Right atrium auricular region (tissue), 2 donors: ENCODE measurements around the gene NKD2. TPM values are rescaled to one million over a fixed set of nuclear protein-coding genes. Genes with fewer than 3 reads are reported as not detected.

Source experiments
- DNase-seq: peaks from one replicate; pipeline ENCODE4 v3.0.0-alpha.2; 2019; ENCODE audit warnings: low spot score
- H3K27ac ChIP-seq, 2 donors: fragments of 200-600 bp; sonication (generic); 1 replicate in 1 of 2; 2 replicates in 1 of 2; pipeline ENCODE4 v1.5.1; 2016 to 2019
- H3K27me3 ChIP-seq, 2 donors: fragments of 200-600 bp; sonication (generic); one replicate each; pipeline versions ENCODE4 v1.5.1 to v1.6.0; 2017 to 2019
- H3K36me3 ChIP-seq: fragments of 200-600 bp; sonication (generic); one replicate; pipeline ENCODE4 v1.5.1; 2016
- H3K4me1 ChIP-seq, 2 donors: fragments of 200-600 bp; sonication (generic); one replicate each; pipeline versions ENCODE4 v1.5.1 to v1.6.0; 2017 to 2019
- H3K4me3 ChIP-seq, 2 donors: fragments of 200-600 bp; sonication (generic); 1 replicate in 1 of 2; 2 replicates in 1 of 2; pipeline ENCODE4 v1.5.1; 2017 to 2019; ENCODE audit warnings: mild to moderate bottlenecking in 1 of 2, moderate library complexity in 1 of 2
- H3K9me3 ChIP-seq, 2 donors: fragments of 200-600 bp; sonication (generic); one replicate each; pipeline ENCODE4 v1.5.1; 2019
- CTCF ChIP-seq, 2 donors: fragments of 200-600 bp; sonication (generic); IDR thresholded peaks; one replicate each; pipeline ENCODE4 v1.5.1; 2019; ENCODE audit warnings: antibody characterized with exemption in 2 of 2
- total RNA-seq, 2 donors: library from RNA; depleted of rRNA; stranded (reverse); fragments of >200 nt; gene quantifications; one replicate each; pipeline ENCODE4 v1.1.0, GENCODE V29; 2016

Gene NKD2
- total RNA-seq, 2 donors from 2014 or later, result 2.4 to 2.8 TPM

DNA sequence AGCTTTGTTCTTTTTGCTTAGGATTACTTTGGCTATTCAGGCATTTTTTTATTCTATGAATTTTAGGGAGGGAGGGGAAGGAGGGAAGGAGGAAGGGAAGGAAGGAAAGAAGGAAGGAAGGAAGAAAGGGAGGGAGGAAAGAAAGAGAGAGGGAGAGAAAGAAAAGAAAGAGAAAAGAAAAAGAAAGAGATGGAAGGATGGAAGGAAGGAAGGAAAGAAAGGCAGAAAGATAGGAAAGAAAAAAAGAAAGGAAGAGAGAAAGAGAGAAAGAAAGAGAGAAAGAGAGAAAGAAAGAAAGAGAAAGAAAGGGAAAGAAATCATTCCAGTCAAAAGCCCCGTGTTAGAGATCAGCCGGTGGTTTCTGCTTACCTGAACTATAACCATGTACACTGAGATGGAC is 20.8 kb upstream of the NKD2 start:
- H3K27me3 ChIP-seq, result no peaks in the 10 kb centered on the region
- DNase-seq, result no peak
- no peaks in the 10 kb centered on the region for H3K9me3 ChIP-seq
- no peak overlapping the region for H3K4me3 ChIP-seq
- peaks cover 0 to 30% of the 10 kb centered on the region in 2 donors for H3K4me1 ChIP-seq
- H3K36me3 ChIP-seq, result no peaks in the 10 kb centered on the region
- no peak overlapping the region for H3K27ac ChIP-seq
- TF ChIP-seq CTCF (IDR thresholded peaks at IDR 0.05), result no peak

DNA sequence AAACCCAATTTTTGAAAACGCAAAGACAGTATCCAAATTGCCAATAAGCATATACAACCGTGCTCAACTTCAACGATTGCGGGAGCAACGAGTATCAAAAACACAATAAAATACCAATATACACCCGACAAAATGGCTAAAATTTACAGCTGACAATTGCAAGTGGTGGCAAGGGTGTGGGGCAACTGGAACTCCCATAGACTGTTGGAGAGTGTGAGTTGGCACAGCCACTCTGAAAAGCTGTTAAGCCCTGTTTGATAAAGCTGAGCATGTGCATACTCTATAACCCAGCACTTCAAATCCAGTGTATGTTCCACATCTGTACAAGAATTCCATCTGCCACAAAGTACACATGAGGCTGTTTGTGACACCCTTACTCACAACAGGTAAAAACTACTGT is 20.3 kb upstream of the NKD2 start:
- DNase-seq, result no peak
- H3K9me3 ChIP-seq, result no peaks in the 10 kb centered on the region
- no peak for TF ChIP-seq CTCF (IDR thresholded peaks at IDR 0.05)
- H3K36me3 ChIP-seq, result no peaks in the 10 kb centered on the region
- H3K27me3 ChIP-seq, result no peaks in the 10 kb centered on the region
- H3K4me3 ChIP-seq, result no peak overlapping the region
- no peak overlapping the region for H3K27ac ChIP-seq
- H3K4me1 ChIP-seq, result peaks cover 0 to 33% of the 10 kb centered on the region in 2 donors

DNA sequence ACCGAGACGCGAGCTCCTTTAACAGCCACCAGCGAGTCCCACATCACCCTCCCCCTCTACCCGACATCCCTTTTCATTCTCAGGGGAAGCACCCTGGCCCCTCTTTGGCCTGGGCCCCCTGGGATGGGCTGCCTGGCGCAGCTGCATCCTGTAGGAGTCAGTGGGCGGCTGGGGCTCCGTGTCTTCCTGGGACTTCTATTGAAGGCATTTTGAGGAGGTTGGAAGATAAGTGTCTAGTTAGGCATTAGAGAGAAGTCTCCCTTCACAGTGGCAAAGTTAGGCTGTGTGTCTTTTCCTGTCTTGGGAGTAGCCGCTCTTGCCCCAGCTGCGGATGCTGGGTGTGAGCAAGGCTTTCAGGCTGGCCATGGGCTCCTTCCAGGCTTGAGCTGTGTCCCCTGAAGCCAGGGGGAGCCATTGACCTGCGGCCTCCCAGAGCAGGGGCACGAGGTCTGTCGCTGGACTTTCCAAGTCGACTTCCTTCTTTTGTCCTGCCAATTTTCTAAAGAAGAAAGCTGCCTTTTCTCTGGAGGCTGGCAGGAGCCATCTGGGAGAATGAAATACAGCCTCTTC is 18.6 kb upstream of the NKD2 start:
- H3K36me3 ChIP-seq, result no peaks in the 10 kb centered on the region
- H3K4me3 ChIP-seq, result no peak overlapping the region
- H3K9me3 ChIP-seq, result no peaks in the 10 kb centered on the region
- peaks cover 0 to 42% of the 10 kb centered on the region in 2 donors for H3K4me1 ChIP-seq
- TF ChIP-seq CTCF (IDR thresholded peaks at IDR 0.05), result peak; percentile 29 to 82
- H3K27ac ChIP-seq, result peak overlapping the region; percentile 14 to 47
- peak; percentile 85 for DNase-seq
- H3K27me3 ChIP-seq, result no peaks in the 10 kb centered on the region

GRCh38 chr5:991472-992267 is 16.9 kb upstream of the NKD2 start:
- DNase-seq, result no peak
- Histone ChIP-seq H3K36me3 (no peaks in the 10 kb centered on the region), H3K4me1 (peaks cover 0 to 42% of the 10 kb centered on the region in 2 donors), H3K27me3 (no peaks in the 10 kb centered on the region), H3K27ac (peak overlapping the region in 1 of 2 donors; percentile 49), H3K4me3 (no peak overlapping the region), H3K9me3 (no peaks in the 10 kb centered on the region)
- no peak for TF ChIP-seq CTCF (IDR thresholded peaks at IDR 0.05)

DNA sequence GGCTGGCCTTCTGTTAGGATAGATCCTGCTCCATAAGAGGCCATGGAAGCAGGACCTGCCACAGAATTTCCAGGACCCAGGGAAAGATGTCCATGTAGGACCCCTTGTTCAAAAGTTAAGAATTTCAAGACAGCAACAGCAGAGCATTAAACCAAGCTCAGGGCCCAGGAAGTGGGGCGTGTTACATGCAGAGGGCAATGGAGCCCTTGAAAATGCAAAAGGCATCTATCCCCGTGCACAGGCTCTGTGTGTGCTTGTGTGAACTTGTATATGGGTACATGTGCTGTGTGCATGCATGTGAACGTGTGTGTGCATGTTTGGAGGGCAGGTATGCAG is 14.4 kb upstream of the NKD2 start:
- Histone ChIP-seq H3K27ac (no peak overlapping the region), H3K36me3 (no peaks in the 10 kb centered on the region), H3K4me3 (no peak overlapping the region), H3K4me1 (peaks cover 0 to 62% of the 10 kb centered on the region in 2 donors), H3K27me3 (no peaks in the 10 kb centered on the region), H3K9me3 (no peaks in the 10 kb centered on the region)
- DNase-seq, result peak; percentile 56
- TF ChIP-seq CTCF (IDR thresholded peaks at IDR 0.05), result no peak
